HepG2 (cell line): ENCODE data around the gene ARHGAP26. TPM values are rescaled to one million over a fixed set of nuclear protein-coding genes. Genes with fewer than 3 reads are reported as not detected.

Source experiments
- ATAC-seq: fragments of 200-7000 bp; cut with Tn5 transposase; 3 replicates; pipeline ENCODE4 v1.9.1; 2020; ENCODE audit warnings: mild to moderate bottlenecking, moderate library complexity
- BruUV-seq: library from RNA; stranded (reverse); fragments of 400-500 nt; replicated peaks from 2 replicates; lab custom pipeline; 2021; lab: Mats Ljungman, UMichigan
- CTCF ChIA-PET: fragments of 300-600 bp; formaldehyde crosslinking; extraction: SDS; loops from one replicate; lab custom pipeline; 2021; ENCODE audit warnings: low total read pairs, inconsistent platforms, low intra/inter-chr PET ratio; lab: Yijun Ruan, JAX
- POLR2A ChIA-PET: fragments of 350-600 bp; sonication (Branson Sonifier 250); formaldehyde crosslinking; loops from one replicate; lab custom pipeline; 2020; ENCODE audit warnings: antibody characterized with exemption, inconsistent platforms; lab: Yijun Ruan, JAX
- DNase-seq: peaks from one replicate; pipeline ENCODE4 v3.0.0-alpha.2; 2015; ENCODE audit warnings: low spot score
- FAIRE-seq: peaks from 3 replicates; lab custom pipeline; 2011; peaks lifted over from hg19 to GRCh38; lab: Jason Lieb, UNC
- H2AFZ ChIP-seq: one replicate; pipeline ENCODE4 v1.6.1; 2011; ENCODE audit warnings: low read length, inconsistent platforms
- H3K27ac ChIP-seq: fragments of 300-600 bp; 3 replicates; pipeline ENCODE4 v1.8.0; 2011; ENCODE audit warnings: mixed run types, mild to moderate bottlenecking, mixed read lengths, low read length, inconsistent platforms; ENCODE audit not compliant: insufficient read depth; ENCODE audit errors: extremely low read length
- H3K27me3 ChIP-seq, 2 experiments: fragments of 200-600 bp in 1 of 2; 2 replicates in 1 of 2; 3 replicates in 1 of 2; pipeline versions ENCODE4 v1.6.0 to v1.8.0; 2011; ENCODE audit warnings: low read length in 2 of 2, mild to moderate bottlenecking in 2 of 2, moderate library complexity in 2 of 2, inconsistent platforms in 1 of 2; ENCODE audit not compliant: insufficient read depth in 2 of 2, control insufficient read depth in 1 of 2
- H3K36me3 ChIP-seq, 2 experiments: fragments of 200-600 bp in 1 of 2; replicated peaks in 1 of 2; 2 replicates in 1 of 2; 3 replicates in 1 of 2; pipeline versions ENCODE4 v1.5.1 to v1.8.0; 2011; ENCODE audit warnings: low read length in 2 of 2, inconsistent platforms in 1 of 2; ENCODE audit not compliant: insufficient read depth in 2 of 2, control insufficient read depth in 1 of 2
- H3K4me1 ChIP-seq: 2 replicates; pipeline ENCODE4 v1.5.1; 2012; ENCODE audit warnings: low read length, inconsistent platforms; ENCODE audit not compliant: insufficient read depth
- H3K4me2 ChIP-seq: 2 replicates; pipeline ENCODE4 v1.6.0; 2011; ENCODE audit warnings: low read depth, low read length, inconsistent platforms
- H3K4me3 ChIP-seq, 3 experiments: fragments of 200-600 bp in 1 of 3; sonication (generic), shearing (Covaris generic) in 1 of 3; replicated peaks in 1 of 3; 2 replicates each; pipeline ENCODE4 v1.5.1; 2011 to 2016; ENCODE audit warnings: low read length in 3 of 3, inconsistent platforms in 2 of 3, low read depth in 2 of 3, mild to moderate bottlenecking in 2 of 3, control low read depth in 1 of 3, mixed read lengths in 1 of 3; ENCODE audit not compliant: insufficient read depth in 1 of 3
- H3K79me2 ChIP-seq: one replicate; pipeline ENCODE4 v1.6.1; 2011; ENCODE audit warnings: low read length, inconsistent platforms; ENCODE audit not compliant: insufficient read depth
- H3K9ac ChIP-seq: 2 replicates; pipeline ENCODE4 v1.6.0; 2011; ENCODE audit warnings: mild to moderate bottlenecking, low read depth, low read length, inconsistent platforms; ENCODE audit not compliant: insufficient read depth
- H3K9me3 ChIP-seq: 2 replicates; pipeline ENCODE4 v1.5.1; 2012; ENCODE audit warnings: mild to moderate bottlenecking, low read length
- H4K20me1 ChIP-seq: 2 replicates; pipeline ENCODE4 v1.6.0; 2011; ENCODE audit warnings: inconsistent platforms, mild to moderate bottlenecking, low read length, moderate library complexity; ENCODE audit not compliant: insufficient read depth
- CBX5 ChIP-seq: sonication (generic); formaldehyde crosslinking; IDR thresholded peaks from 2 replicates; pipeline ENCODE4 v1.4.0; 2020; ENCODE audit warnings: missing genetic modification reagents, borderline replicate concordance
- CREBL2 ChIP-seq: sonication (generic); formaldehyde crosslinking; IDR thresholded peaks from 2 replicates; pipeline ENCODE4 v1.8.1; 2023; ENCODE audit warnings: missing genetic modification reagents, mild to moderate bottlenecking, borderline replicate concordance
- FOXA1 ChIP-seq, 2 experiments: fragments of 450-650 bp in 1 of 2; sonication (generic) in 1 of 2; formaldehyde crosslinking in 1 of 2; IDR thresholded peaks; 2 replicates each; pipeline versions ENCODE4 v1.4.0 to v1.6.1; 2016 to 2020; ENCODE audit warnings: missing genetic modification reagents in 1 of 2
- GATAD2A ChIP-seq: IDR thresholded peaks from 2 replicates; pipeline ENCODE4 v1.6.1; 2016
- GMEB2 ChIP-seq: IDR thresholded peaks from 2 replicates; pipeline ENCODE4 v1.6.1; 2016; ENCODE audit warnings: missing biosample characterization, missing genetic modification reagents, low read depth
- KDM1A ChIP-seq: IDR thresholded peaks from 2 replicates; pipeline ENCODE4 v1.6.1; 2016; ENCODE audit warnings: missing compliant biosample characterization
- MED8 ChIP-seq: sonication (generic); formaldehyde crosslinking; IDR thresholded peaks from 2 replicates; pipeline ENCODE4 v1.8.1; 2023; ENCODE audit warnings: mild to moderate bottlenecking, missing genetic modification reagents; ENCODE audit not compliant: insufficient replicate concordance
- NAIF1 ChIP-seq: sonication (generic); formaldehyde crosslinking; IDR thresholded peaks from 2 replicates; pipeline ENCODE4 v1.5.0; 2020; ENCODE audit warnings: mild to moderate bottlenecking, missing genetic modification reagents, borderline replicate concordance
- NKX3-1 ChIP-seq: sonication (generic); formaldehyde crosslinking; IDR thresholded peaks from 2 replicates; pipeline ENCODE4 v1.5.0; 2020; ENCODE audit warnings: missing genetic modification reagents
- SIN3A ChIP-seq: IDR thresholded peaks from 2 replicates; pipeline ENCODE4 v1.6.1; 2011; ENCODE audit warnings: low read depth, mild to moderate bottlenecking, control low read depth, low read length, borderline replicate concordance
- TBX3 ChIP-seq: fragments of 450-650 bp; IDR thresholded peaks from 2 replicates; pipeline ENCODE4 v1.6.1; 2017; ENCODE audit warnings: antibody characterized with exemption, mild to moderate bottlenecking, inconsistent platforms, borderline replicate concordance
- XBP1 ChIP-seq: sonication (generic); formaldehyde crosslinking; IDR thresholded peaks from 2 replicates; pipeline ENCODE4 v1.5.0; 2020; ENCODE audit warnings: missing genetic modification reagents
- ZFX ChIP-seq: sonication (generic); formaldehyde crosslinking; IDR thresholded peaks from 2 replicates; pipeline ENCODE4 v1.4.0; 2020; ENCODE audit warnings: mild to moderate bottlenecking, low read depth, missing genetic modification reagents, moderate library complexity
- ZNF329 ChIP-seq: sonication (generic); formaldehyde crosslinking; IDR thresholded peaks from 2 replicates; pipeline ENCODE4 v1.9.0; 2021; ENCODE audit warnings: low read depth, mild to moderate bottlenecking, missing genetic modification reagents
- ZNF614 ChIP-seq: IDR thresholded peaks from 2 replicates; pipeline ENCODE4 v1.6.1; 2018; ENCODE audit warnings: missing biosample characterization, missing genetic modification reagents, inconsistent platforms, borderline replicate concordance
- ZNF761 ChIP-seq: sonication (generic); formaldehyde crosslinking; conservative IDR thresholded peaks from 2 replicates; pipeline ENCODE4 v1.4.0; 2020; ENCODE audit warnings: mild to moderate bottlenecking, missing genetic modification reagents
- WGBS: methylation state at CpG from one replicate; pipeline ENCODE4 v1.1.6; 2017; ENCODE audit warnings: low lambda C conversion rate; 5-methylcytosine and 5-hydroxymethylcytosine counted together
- in situ Hi-C: cut with HindIII; loops from 2 replicates; pipeline ENCODE4 v1.10.0; 2017; ENCODE audit warnings: low pct_unique_long_range_greater_than_20kb; ENCODE audit not compliant: extremely low pct_ligation_motif_present
- intact Hi-C: fragments of 100-400 bp; cut with micrococcal nuclease; formaldehyde crosslinking; loops from one replicate; pipeline ENCODE4 v1.10.0; 2022; ENCODE audit not compliant: unreplicated experiment
- polyA plus RNA-seq, 8 experiments: library from polyadenylated mRNA; depleted of rRNA in 3 of 8; stranded (reverse) in 7 of 8; unstranded in 1 of 8; fragments of >200 nt; fragmentation: Illumina TruSeq in 4 of 8; extraction: Trizol in 4 of 8; gene quantifications; 2 replicates each; pipeline versions ENCODE4 v1.2.1 to v1.2.3, GENCODE V29; 2011 to 2016; ENCODE audit warnings: low read depth in 4 of 8, missing spikeins in 1 of 8, mixed read lengths in 1 of 8; ENCODE audit not compliant: insufficient read depth in 1 of 8
- total RNA-seq, 5 experiments: library from RNA; depleted of rRNA; stranded (reverse); fragments of >200 nt; fragmentation: Illumina TruSeq; extraction: Trizol; gene quantifications; 2 replicates each; pipeline ENCODE4 v1.2.3, GENCODE V29; 2016; ENCODE audit warnings: low read depth in 1 of 5
- TF ChIP-seq, protein P1 (sequence below): sonication (generic); formaldehyde crosslinking; IDR thresholded peaks from 2 replicates; pipeline ENCODE4 v1.4.0; 2020; ENCODE audit warnings: missing genetic modification reagents
- TF ChIP-seq, protein P2 (sequence below): sonication (generic); formaldehyde crosslinking; IDR thresholded peaks from 2 replicates; pipeline ENCODE4 v1.4.0; 2020; ENCODE audit warnings: missing genetic modification reagents, borderline replicate concordance

Gene ARHGAP26
- total and polyA plus RNA-seq, 2 of the 13 experiments (the other 11 are each of a cell fraction or from before 2014, with no cell fraction given), result 9.6 to 18.2 TPM

DNA sequence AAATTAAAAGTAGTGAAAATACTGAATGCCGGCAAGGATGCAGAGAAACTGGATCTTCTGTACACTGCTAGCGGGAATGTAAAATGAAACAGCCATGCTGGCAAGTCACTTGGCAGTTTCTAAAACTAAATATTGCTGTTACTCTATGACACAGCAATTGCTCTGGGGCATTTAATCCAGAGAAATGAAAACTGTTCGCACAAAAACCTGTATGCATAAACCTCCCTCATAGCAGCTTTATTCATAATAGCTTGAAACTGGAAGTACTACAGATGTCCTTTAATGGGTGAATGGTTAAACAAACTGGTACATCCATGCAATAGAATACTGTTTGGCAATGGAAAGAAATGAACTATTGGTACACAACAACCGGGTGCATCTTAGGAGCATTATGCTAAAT lies 167.2 kb downstream of the ARHGAP26 start:
- WGBS, result 98% methylated on average over 4 of the region's 4 CpGs

More for the DNA sequence above, 167.2 kb downstream of the ARHGAP26 start:
- Histone ChIP-seq H3K9me3 (no peaks in the 10 kb centered on the region), H3K4me3 (no peak overlapping the region), H3K4me2 (no peak overlapping the region), H3K36me3 (peaks cover 1 to 2% of the 10 kb centered on the region in 2 experiments; a peak in 2 of 5 replicates), H2AFZ (no peak overlapping the region), H3K27ac (no peak overlapping the region), H3K27me3 (no peaks in the 10 kb centered on the region), H3K79me2 (no peaks in the 10 kb centered on the region), H3K9ac (no peak overlapping the region), H4K20me1 (no peaks in the 10 kb centered on the region), H3K4me1 (no peaks in the 10 kb centered on the region)
- BruUV-seq, result no TSS peak
- FAIRE-seq, result no peak
- ATAC-seq, result no peak
- POLR2A ChIA-PET, result no interaction called here
- DNase-seq, result no peak
- intact Hi-C loops, result no loop called here
- in situ Hi-C loops, result no loop called here
- no peak for TF ChIP-seq MED8 (CRISPR knock-in tag)
- no peak for TF ChIP-seq NKX3-1
- TF ChIP-seq, protein P1, sequence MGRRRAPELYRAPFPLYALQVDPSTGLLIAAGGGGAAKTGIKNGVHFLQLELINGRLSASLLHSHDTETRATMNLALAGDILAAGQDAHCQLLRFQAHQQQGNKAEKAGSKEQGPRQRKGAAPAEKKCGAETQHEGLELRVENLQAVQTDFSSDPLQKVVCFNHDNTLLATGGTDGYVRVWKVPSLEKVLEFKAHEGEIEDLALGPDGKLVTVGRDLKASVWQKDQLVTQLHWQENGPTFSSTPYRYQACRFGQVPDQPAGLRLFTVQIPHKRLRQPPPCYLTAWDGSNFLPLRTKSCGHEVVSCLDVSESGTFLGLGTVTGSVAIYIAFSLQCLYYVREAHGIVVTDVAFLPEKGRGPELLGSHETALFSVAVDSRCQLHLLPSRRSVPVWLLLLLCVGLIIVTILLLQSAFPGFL (CRISPR knock-in tag), result no peak
- TF ChIP-seq SIN3A, result no peak
- TF ChIP-seq, protein P2, sequence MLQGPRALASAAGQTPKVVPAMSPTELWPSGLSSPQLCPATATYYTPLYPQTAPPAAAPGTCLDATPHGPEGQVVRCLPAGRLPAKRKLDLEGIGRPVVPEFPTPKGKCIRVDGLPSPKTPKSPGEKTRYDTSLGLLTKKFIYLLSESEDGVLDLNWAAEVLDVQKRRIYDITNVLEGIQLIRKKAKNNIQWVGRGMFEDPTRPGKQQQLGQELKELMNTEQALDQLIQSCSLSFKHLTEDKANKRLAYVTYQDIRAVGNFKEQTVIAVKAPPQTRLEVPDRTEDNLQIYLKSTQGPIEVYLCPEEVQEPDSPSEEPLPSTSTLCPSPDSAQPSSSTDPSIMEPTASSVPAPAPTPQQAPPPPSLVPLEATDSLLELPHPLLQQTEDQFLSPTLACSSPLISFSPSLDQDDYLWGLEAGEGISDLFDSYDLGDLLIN, result no peak
- no peak for TF ChIP-seq ZNF614 (CRISPR knock-in tag)
- TF ChIP-seq GATAD2A (CRISPR knock-in tag), result no peak
- no peak for TF ChIP-seq FOXA1 (IDR thresholded peaks at IDR 0.05)
- no peak for TF ChIP-seq FOXA1 (CRISPR knock-in tag; IDR thresholded peaks at IDR 0.05)
- TF ChIP-seq ZNF329 (CRISPR knock-in tag), result no peak
- TF ChIP-seq TBX3, result no peak
- TF ChIP-seq KDM1A (CRISPR knock-in tag), result no peak
- TF ChIP-seq CBX5 (CRISPR knock-in tag), result no peak
- no peak for TF ChIP-seq ZNF761 (CRISPR knock-in tag)
- TF ChIP-seq ZFX (CRISPR knock-in tag), result no peak
- TF ChIP-seq GMEB2 (CRISPR knock-in tag), result no peak
- TF ChIP-seq XBP1 (CRISPR knock-in tag), result no peak
- TF ChIP-seq CREBL2 (CRISPR knock-in tag), result no peak
- no peak for TF ChIP-seq NAIF1 (CRISPR knock-in tag)
- CTCF ChIA-PET, result no interaction called here
